H9 (cell line): Measurements from ENCODE around the gene PDGFB. TPM values are rescaled to one million over a fixed set of nuclear protein-coding genes. Genes with fewer than 3 reads are reported as not detected.

Experiments used
- DNase-seq: peaks from one replicate; pipeline ENCODE4 v3.0.0-alpha.2; 2017
- H2AFZ ChIP-seq: one replicate; pipeline ENCODE4 v1.6.1; 2013; ENCODE audit warnings: mild to moderate bottlenecking, low read length, control low read depth, moderate library complexity
- H2AK5ac ChIP-seq: 2 replicates; pipeline ENCODE4 v1.6.1; 2013; ENCODE audit warnings: low read length, control low read depth, mixed read lengths; ENCODE audit not compliant: insufficient read length
- H2BK120ac ChIP-seq: one replicate; pipeline ENCODE4 v1.6.1; 2013; ENCODE audit warnings: low read depth, mild to moderate bottlenecking, low read length, control low read depth, inconsistent platforms; ENCODE audit not compliant: poor library complexity, severe bottlenecking
- H2BK12ac ChIP-seq: 2 replicates; pipeline ENCODE4 v1.6.1; 2013; ENCODE audit warnings: low read length, control low read depth, mixed read lengths, low read depth; ENCODE audit not compliant: insufficient read length
- H2BK15ac ChIP-seq: 2 replicates; pipeline ENCODE4 v1.6.1; 2013; ENCODE audit warnings: low read depth, low read length, control low read depth
- H2BK20ac ChIP-seq: one replicate; pipeline ENCODE4 v1.6.1; 2013; ENCODE audit warnings: low read depth, mild to moderate bottlenecking, low read length, control low read depth, inconsistent platforms; ENCODE audit not compliant: poor library complexity, severe bottlenecking
- H2BK5ac ChIP-seq: 2 replicates; pipeline ENCODE4 v1.6.1; 2013; ENCODE audit warnings: low read length, control low read depth, mixed read lengths; ENCODE audit not compliant: insufficient read length
- H3K14ac ChIP-seq: 2 replicates; pipeline ENCODE4 v1.6.1; 2013; ENCODE audit warnings: low read length, control low read depth; ENCODE audit not compliant: insufficient read depth
- H3K18ac ChIP-seq: 2 replicates; pipeline ENCODE4 v1.6.1; 2013; ENCODE audit warnings: low read depth, mild to moderate bottlenecking, mixed read lengths, low read length, control low read depth; ENCODE audit not compliant: insufficient read length
- H3K23ac ChIP-seq: 2 replicates; pipeline ENCODE4 v1.6.1; 2013; ENCODE audit warnings: low read length, control low read depth, mixed read lengths, low read depth; ENCODE audit not compliant: insufficient read length
- H3K23me2 ChIP-seq: 2 replicates; pipeline ENCODE4 v1.6.1; 2013; ENCODE audit warnings: low read depth, mild to moderate bottlenecking, mixed read lengths, low read length, control low read depth; ENCODE audit not compliant: insufficient read length, poor library complexity, severe bottlenecking
- H3K27ac ChIP-seq: 2 replicates; pipeline ENCODE4 v1.5.1; 2013; ENCODE audit warnings: low read length, control low read depth, mixed read lengths, low read depth; ENCODE audit not compliant: insufficient read length
- H3K27me3 ChIP-seq: 2 replicates; pipeline ENCODE4 v1.6.1; 2013; ENCODE audit warnings: low read length, control low read depth, inconsistent platforms; ENCODE audit not compliant: insufficient read depth
- H3K4ac ChIP-seq: 2 replicates; pipeline ENCODE4 v1.6.1; 2013; ENCODE audit warnings: low read depth, mild to moderate bottlenecking, control low read depth, inconsistent platforms, low read length, moderate library complexity
- H3K4me1 ChIP-seq: 2 replicates; pipeline ENCODE4 v1.6.1; 2013; ENCODE audit warnings: low read length, control low read depth, inconsistent platforms; ENCODE audit not compliant: insufficient read depth
- H3K4me2 ChIP-seq: 2 replicates; pipeline ENCODE4 v1.6.1; 2013; ENCODE audit warnings: low read length, control low read depth, mixed read lengths; ENCODE audit not compliant: insufficient read length, insufficient read depth
- H3K56ac ChIP-seq: 2 replicates; pipeline ENCODE4 v1.6.1; 2013; ENCODE audit warnings: low read depth, mild to moderate bottlenecking, mixed read lengths, low read length, control low read depth; ENCODE audit not compliant: insufficient read length
- H3K79me1 ChIP-seq: 2 replicates; pipeline ENCODE4 v1.6.1; 2013; ENCODE audit warnings: low read depth, mild to moderate bottlenecking, moderate library complexity, low read length, control low read depth, inconsistent platforms; ENCODE audit not compliant: insufficient read depth, poor library complexity, severe bottlenecking
- H3K79me2 ChIP-seq: 2 replicates; pipeline ENCODE4 v1.6.1; 2013; ENCODE audit warnings: low read length, control low read depth, inconsistent platforms; ENCODE audit not compliant: insufficient read depth
- H3K9ac ChIP-seq: 2 replicates; pipeline ENCODE4 v1.6.1; 2013; ENCODE audit warnings: low read length, control low read depth, mixed read lengths; ENCODE audit not compliant: insufficient read length; ENCODE audit errors: extremely low read depth
- H3K9me3 ChIP-seq: one replicate; pipeline ENCODE4 v1.6.1; 2013; ENCODE audit warnings: low read depth, low read length, inconsistent platforms; ENCODE audit not compliant: control insufficient read depth
- H3T11ph ChIP-seq: one replicate; pipeline ENCODE4 v1.6.1; 2013; ENCODE audit warnings: mild to moderate bottlenecking, low read length, control low read depth, inconsistent platforms
- H4K20me1 ChIP-seq: one replicate; pipeline ENCODE4 v1.6.1; 2013; ENCODE audit not compliant: control insufficient read depth, insufficient read length, insufficient read depth
- H4K5ac ChIP-seq: 2 replicates; pipeline ENCODE4 v1.6.1; 2013; ENCODE audit warnings: low read depth, mild to moderate bottlenecking, mixed read lengths, low read length, control low read depth; ENCODE audit not compliant: insufficient read length
- H4K8ac ChIP-seq: replicated peaks from 2 replicates; pipeline ENCODE4 v1.6.1; 2013; ENCODE audit warnings: low read length, control low read depth, mixed read lengths, low read depth; ENCODE audit not compliant: insufficient read length
- H4K91ac ChIP-seq: 2 replicates; pipeline ENCODE4 v1.6.1; 2013; ENCODE audit warnings: low read depth, mild to moderate bottlenecking, moderate library complexity, mixed read lengths, low read length, control low read depth; ENCODE audit not compliant: insufficient read length
- H3K27ac Mint-ChIP-seq, 3 experiments: 2 replicates in 2 of 3; 3 replicates in 1 of 3; pipeline ENCODE4 v1.8.0; 2020 to 2021; ENCODE audit warnings: mixed read lengths in 3 of 3, mild to moderate bottlenecking in 1 of 3, moderate library complexity in 1 of 3
- H3K27me3 Mint-ChIP-seq: 2 replicates; pipeline ENCODE4 v1.8.0; 2021; ENCODE audit warnings: low read depth, mild to moderate bottlenecking, moderate library complexity, mixed read lengths
- H3K36me3 Mint-ChIP-seq, 3 experiments: 2 replicates in 2 of 3; 3 replicates in 1 of 3; pipeline ENCODE4 v1.8.0; 2020 to 2021; ENCODE audit warnings: low read depth in 3 of 3, mixed read lengths in 3 of 3; ENCODE audit not compliant: insufficient read depth in 1 of 3
- H3K4me1 Mint-ChIP-seq, 2 experiments: 2 replicates each; pipeline ENCODE4 v1.8.0; 2020; ENCODE audit warnings: mixed read lengths in 2 of 2
- H3K4me3 Mint-ChIP-seq, 2 experiments: 2 replicates in 1 of 2; 3 replicates in 1 of 2; pipeline ENCODE4 v1.8.0; 2020 to 2021; ENCODE audit warnings: mild to moderate bottlenecking in 2 of 2, mixed read lengths in 2 of 2, moderate library complexity in 1 of 2
- H3K9me3 Mint-ChIP-seq, 2 experiments: 2 replicates in 1 of 2; 3 replicates in 1 of 2; pipeline ENCODE4 v1.8.0; 2020; ENCODE audit warnings: mild to moderate bottlenecking in 2 of 2, mixed read lengths in 2 of 2, moderate library complexity in 1 of 2
- CTCF ChIP-seq: fragments of 200-600 bp; sonication (generic); conservative IDR thresholded peaks from 3 replicates; pipeline ENCODE4 v1.8.0; 2021; ENCODE audit warnings: antibody characterized with exemption, mild to moderate bottlenecking
- WGBS: extraction: QIAGEN DNeasy Blood & Tissue Kit; methylation state at CpG from one replicate; pipeline ENCODE4 v1.1.7; 2013; ENCODE audit warnings: missing lambda C conversion rate, low lambda C conversion rate, mixed read lengths; ENCODE audit not compliant: insufficient read length; ENCODE audit errors: extremely low coverage; 5-methylcytosine and 5-hydroxymethylcytosine counted together
- total RNA-seq: library from RNA; stranded (reverse); gene quantifications from 2 replicates; pipeline ENCODE4 v1.2.1, GENCODE V29; 2021

PDGFB gene
- total RNA-seq, 1 experiment from 2014 or later, result 6.1 TPM

GRCh38 chr22:39293766-39294368 lies 49.1 kb upstream of the PDGFB start:
- Histone ChIP-seq H3K79me2 (no peaks in the 10 kb centered on the region), H2BK20ac (no peak overlapping the region), H3K18ac (no peak overlapping the region), H2BK5ac (no peak overlapping the region), H4K20me1 (no peaks in the 10 kb centered on the region), H2BK120ac (no peak overlapping the region), H3T11ph (no peak overlapping the region), H3K9me3 (no peaks in the 10 kb centered on the region), H4K91ac (no peak overlapping the region), H4K8ac (no peak overlapping the region), H3K27me3 (no peaks in the 10 kb centered on the region), H3K4ac (no peak overlapping the region), H3K4me1 (no peaks in the 10 kb centered on the region; the same call in 1 of the 2 replicates), H3K9ac (no peak overlapping the region), H2BK12ac (no peak overlapping the region), H3K23ac (no peak overlapping the region), H2AFZ (no peak overlapping the region), H3K14ac (no peak overlapping the region), H3K56ac (no peak overlapping the region), H3K4me2 (no peak overlapping the region), H2AK5ac (no peak overlapping the region), H3K27ac (no peak overlapping the region), H3K23me2 (no peaks in the 10 kb centered on the region), H3K79me1 (no peaks in the 10 kb centered on the region), H4K5ac (no peak overlapping the region), H2BK15ac (no peak overlapping the region)
- Mint-ChIP-seq H3K27ac (no peak overlapping the region), H3K4me3 (no peak overlapping the region), H3K4me1 (peaks cover 23 to 43% of the 10 kb centered on the region in 2 experiments), H3K27me3 (peaks cover 5% of the 10 kb centered on the region), H3K9me3 (no peaks in the 10 kb centered on the region; a peak in 1 of 5 replicates), H3K36me3 (no peaks in the 10 kb centered on the region)
- DNase-seq, result no peak
- TF ChIP-seq CTCF, result no peak
- WGBS, result no CpG with 5 or more reads among the region's 15 CpGs
